COLO668 (cell line): Measurements from ENCODE around the gene SPATA6L.

Source experiments
- DNase-seq: peaks from one replicate; lab custom pipeline; 2025; ENCODE audit not compliant: unreplicated experiment; lab: John Stamatoyannopoulos, UW

SPATA6L gene

GRCh38 chr9:4590430-4591122 lies 75.7 kb downstream of the SPATA6L start:
- no peak for DNase-seq

- DNase-seq: no peak
Measured at GRCh38 chr9:4588721-4589120, 77.6 kb downstream of the SPATA6L start.

GRCh38 chr9:4585135-4585534 lies 81.1 kb downstream of the SPATA6L start:
- no peak for DNase-seq

GRCh38 chr9:4584636-4585035 lies 81.6 kb downstream of the SPATA6L start:
- DNase-seq: no peak

- DNase-seq: no peak
Measured at GRCh38 chr9:4583001-4583400, 83.3 kb downstream of the SPATA6L start.

DNA sequence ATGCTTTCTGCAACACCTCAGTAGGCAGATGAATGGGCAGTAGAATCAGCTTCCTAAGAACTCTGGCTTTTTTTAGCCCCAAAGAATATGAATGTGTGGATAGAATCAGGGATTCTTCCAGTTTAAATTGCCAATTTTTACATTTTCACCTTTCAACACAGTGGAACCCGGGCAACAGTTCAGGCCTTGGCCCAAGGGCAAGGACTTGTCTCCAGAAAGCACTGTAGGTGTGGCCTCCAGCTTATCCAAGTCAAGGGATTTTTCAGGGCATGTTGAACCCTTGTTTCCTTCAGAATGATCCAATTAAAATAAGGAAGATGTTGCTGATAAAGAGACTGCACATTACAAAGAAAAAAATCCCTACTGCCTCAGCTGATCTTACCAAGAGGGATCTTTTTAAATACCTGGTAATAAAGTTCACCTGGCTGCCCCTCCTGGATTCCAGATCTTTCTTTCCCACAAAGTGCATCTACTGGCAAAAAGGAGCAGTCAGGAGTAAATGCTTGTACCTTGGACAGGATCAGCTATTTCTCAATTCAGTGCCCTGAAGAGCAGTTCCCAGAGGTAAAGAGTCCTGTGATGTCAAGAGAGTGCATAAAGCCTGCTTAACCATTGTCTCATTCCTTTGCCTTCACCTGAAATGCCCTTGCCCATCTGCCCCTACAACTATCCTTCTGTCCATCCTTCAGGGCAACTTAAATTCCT lies 84.3 kb downstream of the SPATA6L start:
- no peak for DNase-seq

- no peak for DNase-seq
Measured at GRCh38 chr9:4581035-4581760, 85.1 kb downstream of the SPATA6L start.

DNA sequence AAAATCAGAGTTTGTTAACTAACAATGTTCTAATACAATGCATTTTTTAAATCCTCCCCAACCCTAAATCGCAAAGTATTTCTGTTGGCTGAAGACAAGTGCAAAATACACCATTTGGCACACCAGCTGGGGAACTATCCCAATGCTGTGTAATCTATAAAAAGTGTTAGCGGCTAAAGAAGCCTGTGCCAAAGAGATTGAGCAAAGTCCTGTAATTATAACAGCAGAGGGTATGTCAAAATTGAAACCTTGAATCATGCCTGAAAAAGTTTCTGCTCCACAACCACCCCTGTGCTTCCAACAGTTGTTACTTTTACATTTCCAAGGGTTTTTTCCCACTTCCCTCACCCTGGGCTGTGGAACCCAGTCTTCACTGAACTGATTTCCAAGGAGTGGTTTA lies 87.3 kb downstream of the SPATA6L start:
- no peak for DNase-seq

GRCh38 chr9:4576448-4576847 lies 89.8 kb downstream of the SPATA6L start:
- no peak for DNase-seq

GRCh38 chr9:4575997-4576396 lies 90.3 kb downstream of the SPATA6L start:
- no peak for DNase-seq

GRCh38 chr9:4574657-4575243 lies 91.5 kb downstream of the SPATA6L start:
- DNase-seq: no peak

DNA sequence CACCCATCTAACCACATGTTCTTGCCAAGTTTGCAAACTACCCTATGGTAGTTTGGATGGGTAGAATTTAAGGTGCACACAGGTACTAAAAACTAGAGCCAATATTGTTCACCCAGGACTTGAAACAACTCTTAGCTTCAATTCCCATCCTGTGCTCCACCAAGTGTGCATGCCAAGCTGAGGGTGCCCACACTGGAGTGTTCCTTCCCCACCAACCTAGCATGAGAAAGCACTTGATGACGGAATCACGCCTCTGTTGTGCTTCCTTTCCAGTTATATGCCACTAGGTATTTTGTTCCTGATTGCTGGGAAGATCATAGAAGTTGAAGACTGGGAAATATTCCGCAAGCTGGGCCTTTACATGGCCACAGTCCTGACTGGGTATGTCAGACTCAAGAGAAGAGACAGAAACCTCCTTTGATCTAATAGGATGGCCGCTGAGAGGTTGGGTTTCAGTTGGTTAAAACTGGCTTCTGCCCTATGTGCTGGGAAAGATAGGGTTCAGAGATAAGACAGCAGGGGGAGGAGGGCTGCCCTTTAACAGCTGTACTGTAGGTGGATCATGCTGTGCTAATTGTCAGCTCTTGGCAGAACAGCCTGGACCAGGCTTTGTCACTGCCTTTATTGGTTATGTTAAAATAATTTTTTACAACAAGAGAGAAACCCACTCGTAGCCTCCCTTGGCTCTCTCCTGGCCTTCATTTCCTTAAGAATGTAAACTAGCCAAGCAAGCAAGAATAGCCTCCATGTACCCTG lies 92.5 kb downstream of the SPATA6L start:
- DNase-seq: no peak

GRCh38 chr9:4573176-4573575 lies 93.1 kb downstream of the SPATA6L start:
- DNase-seq: no peak

DNA sequence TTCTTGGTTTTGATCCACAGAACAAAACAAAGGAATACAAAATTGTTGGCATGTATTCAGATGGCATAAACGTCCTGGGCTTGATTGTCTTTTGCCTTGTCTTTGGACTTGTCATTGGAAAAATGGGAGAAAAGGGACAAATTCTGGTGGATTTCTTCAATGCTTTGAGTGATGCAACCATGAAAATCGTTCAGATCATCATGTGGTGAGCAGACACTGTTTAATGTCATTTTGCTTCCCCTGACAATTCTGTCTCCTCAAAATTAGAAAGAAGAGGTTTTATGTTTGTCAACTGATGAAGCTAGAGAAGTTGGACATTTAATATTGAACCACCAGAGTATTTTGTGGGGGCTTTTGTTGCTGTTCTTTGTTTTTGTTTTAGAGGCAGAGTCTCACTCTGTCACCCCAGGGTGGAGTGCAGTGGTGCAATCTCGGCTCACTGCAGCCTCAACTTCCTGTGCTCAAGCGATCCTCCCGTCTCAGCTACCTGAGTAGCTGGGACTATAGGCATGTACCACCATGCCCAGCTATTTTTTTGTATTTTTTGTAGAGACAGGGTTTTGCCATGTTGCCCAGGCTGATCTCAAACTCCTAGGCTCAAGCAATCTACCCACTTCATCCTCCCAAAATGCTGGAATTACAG lies 94.0 kb downstream of the SPATA6L start:
- no peak for DNase-seq

- no peak for DNase-seq
Measured at GRCh38 chr9:4569101-4569500, 97.2 kb downstream of the SPATA6L start.

GRCh38 chr9:4567601-4568000 lies 98.7 kb downstream of the SPATA6L start:
- DNase-seq: no peak

GRCh38 chr9:4566806-4567205 lies 99.5 kb downstream of the SPATA6L start:
- DNase-seq: no peak

DNA sequence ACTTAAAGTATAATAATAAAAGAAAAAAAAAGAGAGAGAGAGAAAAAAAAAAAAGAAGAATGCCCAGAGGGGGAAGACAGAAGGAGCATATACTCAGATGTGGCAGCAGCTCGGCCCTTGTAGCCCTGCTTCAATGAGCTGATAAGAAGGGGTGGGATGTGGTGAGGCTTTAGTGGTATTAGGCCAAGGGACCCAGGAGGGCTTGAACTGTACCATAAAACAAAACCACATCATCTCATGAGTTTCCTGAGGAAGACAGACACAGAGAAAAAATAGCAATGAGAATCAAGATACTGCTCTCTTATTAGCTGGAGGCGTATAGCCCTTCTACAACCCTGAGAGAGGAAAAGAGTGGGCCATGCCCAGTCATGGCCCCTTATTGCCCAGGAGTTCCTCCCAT lies 103.2 kb downstream of the SPATA6L start:
- no peak for DNase-seq

GRCh38 chr9:4559261-4560182 lies 106.8 kb downstream of the SPATA6L start:
- no peak for DNase-seq
